Prostate gland (tissue), 2 donors: Measurements from ENCODE around the gene LRCH3.

ENCODE experiments used
- CTCF ChIP-seq, 4 experiments: fragments of 200-600 bp in 2 of 4; fragments of 450-650 bp in 2 of 4; sonication (generic) in 2 of 4; IDR thresholded peaks; 1 replicate in 3 of 4; 2 replicates in 1 of 4; pipeline ENCODE4 v1.5.1; 2016 to 2019; ENCODE audit warnings: antibody characterized with exemption in 4 of 4, mild to moderate bottlenecking in 2 of 4, moderate library complexity in 2 of 4
- POLR2A ChIP-seq: fragments of 450-650 bp; IDR thresholded peaks from one replicate; pipeline ENCODE4 v1.6.1; 2016; ENCODE audit warnings: antibody characterized with exemption, mild to moderate bottlenecking

GRCh38 chr3:197846491-197846890 is 55.4 kb downstream of the LRCH3 start:
- TF ChIP-seq CTCF (IDR thresholded peaks at IDR 0.05): no peak
- TF ChIP-seq POLR2A: no peak
